Astrocyte (in vitro differentiated cells and primary cell): ENCODE measurements around the gene BANP.

Experiments used
- CTCF ChIP-seq: IDR thresholded peaks from 2 replicates; pipeline ENCODE4 v1.5.1; 2011; ENCODE audit warnings: low read depth, mild to moderate bottlenecking, inconsistent platforms, low read length, moderate library complexity; ENCODE audit not compliant: insufficient read depth
- EZH2 ChIP-seq: IDR thresholded peaks from 2 replicates; pipeline ENCODE4 v1.6.1; 2012; ENCODE audit warnings: mild to moderate bottlenecking, low read length, inconsistent platforms; ENCODE audit not compliant: insufficient read depth

- TF ChIP-seq CTCF = no peak
- no peak for TF ChIP-seq EZH2
Observed at GRCh38 chr16:87929986-87930385, 21.2 kb upstream of the BANP start.
